Thymus (tissue), 11 donors: ENCODE data around the gene SMARCA5. TPM values are rescaled to one million over a fixed set of nuclear protein-coding genes. Genes with fewer than 3 reads are reported as not detected.

Experiments
- DNase-seq, 9 donors: peaks; one replicate each; pipeline ENCODE4 v3.0.0-alpha.2; 2013; ENCODE audit warnings: low spot score in 9 of 9, low read depth in 6 of 9, missing footprints in 1 of 9
- H3K27ac ChIP-seq, 2 donors: one replicate each; pipeline ENCODE4 v1.5.1; 2013; ENCODE audit warnings: control low read depth in 1 of 2, low read depth in 1 of 2, low read length in 1 of 2, mild to moderate bottlenecking in 1 of 2, moderate library complexity in 1 of 2
- H3K27me3 ChIP-seq, 2 donors: one replicate each; pipeline ENCODE4 v1.5.1; 2013; ENCODE audit warnings: low read length in 1 of 2; ENCODE audit not compliant: control insufficient read depth in 2 of 2, insufficient read depth in 1 of 2
- H3K36me3 ChIP-seq, 2 donors: one replicate each; pipeline ENCODE4 v1.5.1; 2013; ENCODE audit warnings: low read length in 1 of 2, mild to moderate bottlenecking in 1 of 2, moderate library complexity in 1 of 2; ENCODE audit not compliant: control insufficient read depth in 2 of 2, insufficient read depth in 2 of 2
- H3K4me1 ChIP-seq, 2 donors: one replicate each; pipeline ENCODE4 v1.5.1; 2013; ENCODE audit warnings: low read length in 2 of 2; ENCODE audit not compliant: control insufficient read depth in 2 of 2, insufficient read depth in 2 of 2
- H3K4me3 ChIP-seq, 2 donors: one replicate each; pipeline ENCODE4 v1.5.1; 2013; ENCODE audit warnings: low read length in 2 of 2, control low read depth in 1 of 2, mild to moderate bottlenecking in 1 of 2
- H3K9me3 ChIP-seq, 2 donors: one replicate each; pipeline ENCODE4 v1.5.1; 2013; ENCODE audit warnings: low read length in 1 of 2, mild to moderate bottlenecking in 1 of 2; ENCODE audit not compliant: control insufficient read depth in 2 of 2, insufficient read depth in 1 of 2
- WGBS: extraction: QIAGEN DNeasy Blood & Tissue Kit; methylation state at CpG from one replicate; pipeline ENCODE4 v1.1.7; 2013; 5-methylcytosine and 5-hydroxymethylcytosine counted together
- polyA plus RNA-seq: library from polyadenylated mRNA; stranded (reverse); fragments of 200-250 nt; gene quantifications from one replicate; pipeline ENCODE4 v1.2.3, GENCODE V29; 2013
- total RNA-seq: library from RNA; stranded (reverse); fragments of 120-200 nt; gene quantifications from one replicate; pipeline ENCODE4 v1.2.4, GENCODE V29; 2013
- donor health status: healthy.

The SMARCA5 gene
- total and polyA plus RNA-seq, 2 donors = 26.4 to 69.3 TPM

DNA sequence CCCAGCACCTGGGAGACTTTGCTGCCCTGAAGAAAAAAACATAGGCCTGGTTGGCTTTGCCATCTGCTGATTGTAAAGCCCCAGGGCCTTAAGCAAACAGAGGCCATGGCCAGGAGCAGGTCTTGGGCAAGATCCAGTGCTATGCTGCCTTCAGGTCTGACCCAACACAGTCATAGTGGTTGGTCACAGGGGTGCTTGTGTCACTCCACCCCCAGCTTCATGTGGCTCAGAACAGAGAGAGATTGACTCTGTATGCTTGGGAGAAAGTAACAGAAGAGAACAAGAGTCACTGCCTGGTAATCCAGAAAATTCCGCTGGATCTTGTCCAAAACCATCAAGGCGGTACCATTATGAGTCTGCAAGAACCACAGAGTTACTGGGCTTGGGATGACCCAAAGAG, 24.4 kb upstream of the SMARCA5 start:
- H3K9me3 ChIP-seq = no peaks in the 10 kb centered on the region
- WGBS = 97% methylated on average over 2 of the region's 2 CpGs
- no peak overlapping the region for H3K4me3 ChIP-seq
- no peaks in the 10 kb centered on the region for H3K4me1 ChIP-seq
- H3K27me3 ChIP-seq = no peaks in the 10 kb centered on the region
- DNase-seq = no peak
- no peaks in the 10 kb centered on the region for H3K36me3 ChIP-seq
- H3K27ac ChIP-seq = no peak overlapping the region

DNA sequence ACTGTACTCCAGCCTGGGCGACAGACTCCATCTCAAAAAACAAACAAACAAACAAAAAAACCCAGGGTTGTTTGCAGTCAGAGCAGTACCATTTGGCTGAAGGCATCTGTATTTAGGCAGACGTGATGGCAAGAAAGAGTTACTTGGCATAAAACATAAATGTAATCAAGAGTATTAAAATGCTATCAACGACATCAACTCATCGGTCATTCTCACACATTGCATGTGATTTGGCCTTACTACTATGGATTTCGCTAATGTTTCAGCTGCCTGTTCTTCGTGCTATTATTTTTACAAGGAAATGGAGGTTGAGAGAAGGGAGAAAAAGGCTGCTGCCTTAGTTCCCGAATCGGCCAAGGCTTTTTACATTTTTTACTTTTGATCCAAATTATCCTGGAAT, 15.5 kb upstream of the SMARCA5 start:
- H3K4me1 ChIP-seq = no peaks in the 10 kb centered on the region
- WGBS = 96% methylated on average over 8 of the region's 8 CpGs
- H3K9me3 ChIP-seq = no peaks in the 10 kb centered on the region
- no peak for DNase-seq
- H3K27me3 ChIP-seq = no peaks in the 10 kb centered on the region
- H3K4me3 ChIP-seq = no peak overlapping the region
- H3K36me3 ChIP-seq = no peaks in the 10 kb centered on the region
- no peak overlapping the region for H3K27ac ChIP-seq

GRCh38 chr4:143502231-143502630, 11.3 kb upstream of the SMARCA5 start:
- H3K9me3 ChIP-seq = no peaks in the 10 kb centered on the region
- 34% methylated on average over 1 of the region's 1 CpG for WGBS
- DNase-seq = no peak
- H3K27ac ChIP-seq = no peak overlapping the region
- no peak overlapping the region for H3K4me3 ChIP-seq
- H3K27me3 ChIP-seq = no peaks in the 10 kb centered on the region
- H3K36me3 ChIP-seq = no peaks in the 10 kb centered on the region
- H3K4me1 ChIP-seq = no peaks in the 10 kb centered on the region

DNA sequence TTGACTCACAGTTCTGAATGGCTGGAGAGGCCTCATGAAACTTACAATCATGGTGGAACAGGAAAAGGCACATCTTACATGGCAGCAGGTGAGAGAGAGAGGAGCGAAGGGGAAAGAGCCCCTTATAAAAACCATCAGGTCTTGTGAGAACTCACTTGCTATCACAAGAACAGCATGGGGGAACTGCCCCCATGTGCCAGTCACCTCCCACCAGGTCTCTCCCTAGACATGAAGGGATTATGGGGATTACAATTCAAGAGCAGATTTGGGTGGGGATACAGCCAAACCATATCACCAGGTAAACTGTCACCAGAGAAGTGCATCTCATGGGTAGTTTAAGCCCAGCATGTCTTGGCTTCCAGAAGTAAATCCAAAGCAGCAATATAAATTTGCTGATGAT, 7.5 kb upstream of the SMARCA5 start:
- Histone ChIP-seq H3K27me3 (no peaks in the 10 kb centered on the region), H3K27ac (no peak overlapping the region), H3K9me3 (no peaks in the 10 kb centered on the region), H3K36me3 (no peaks in the 10 kb centered on the region), H3K4me3 (no peak overlapping the region), H3K4me1 (no peaks in the 10 kb centered on the region)
- DNase-seq = no peak
- WGBS = 95% methylated on average over 1 of the region's 1 CpG

- no peak overlapping the region for H3K27ac ChIP-seq
- no peaks in the 10 kb centered on the region for H3K27me3 ChIP-seq
- DNase-seq = no peak
- peaks cover 0 to 7% of the 10 kb centered on the region in 2 donors for H3K4me1 ChIP-seq
- 98% methylated on average over 7 of the region's 7 CpGs for WGBS
- H3K36me3 ChIP-seq = peaks cover 0 to 4% of the 10 kb centered on the region in 2 donors
- H3K4me3 ChIP-seq = no peak overlapping the region
- H3K9me3 ChIP-seq = no peaks in the 10 kb centered on the region
These were observed 1.6 kb upstream of the SMARCA5 start for GRCh38 chr4:143511906-143512305.

DNA sequence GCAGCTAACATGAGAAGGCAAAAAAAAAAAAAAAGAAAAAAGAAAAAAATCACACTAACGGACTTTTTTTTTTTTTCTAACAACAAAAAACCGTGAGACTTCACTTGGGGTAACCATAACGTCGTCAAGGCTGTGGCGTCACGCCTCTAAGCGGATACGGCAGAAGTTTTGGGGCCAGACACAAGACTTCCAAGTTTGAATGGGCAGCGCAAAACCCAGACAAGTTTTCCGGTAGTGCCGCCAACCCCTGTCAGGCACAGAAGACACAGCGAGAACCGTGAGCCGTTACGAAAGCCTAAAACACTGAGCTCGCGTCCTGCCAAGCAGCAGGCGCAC, 556 bp upstream of the SMARCA5 start:
- no peak for DNase-seq

DNA sequence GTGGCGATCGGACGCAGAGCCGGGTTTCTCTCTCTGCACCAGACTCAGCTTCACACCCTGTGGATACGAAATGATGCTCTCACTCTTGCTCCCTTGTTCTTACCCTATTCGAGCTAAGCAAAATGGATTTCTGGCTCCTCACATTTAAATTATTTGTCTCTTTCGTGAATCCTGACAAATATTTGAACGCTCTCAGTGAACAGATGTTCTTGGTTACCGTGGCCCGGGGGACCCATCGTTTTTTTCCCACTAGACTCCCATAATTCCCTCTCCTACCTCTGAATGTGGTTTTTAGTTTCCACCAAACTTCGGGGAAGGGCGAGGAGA, 630 bp downstream of the SMARCA5 start:
- under 1% methylated on average over 13 of the region's 13 CpGs for WGBS
- peak overlapping the region; percentile 73 to 77 for H3K4me3 ChIP-seq
- H3K27me3 ChIP-seq = no peaks in the 10 kb centered on the region
- H3K4me1 ChIP-seq = peaks cover 0 to 7% of the 10 kb centered on the region in 2 donors
- H3K36me3 ChIP-seq = peaks cover 0 to 22% of the 10 kb centered on the region in 2 donors
- H3K27ac ChIP-seq = peak overlapping the region; percentile 96 to 97
- peak in 1 of 9 donors; percentile 3 for DNase-seq
- H3K9me3 ChIP-seq = no peaks in the 10 kb centered on the region

More for the DNA sequence above, 556 bp upstream of the SMARCA5 start:
- Histone ChIP-seq H3K4me3 (peak overlapping the region; percentile 73 to 77), H3K36me3 (peaks cover 0 to 13% of the 10 kb centered on the region in 2 donors), H3K27ac (peak overlapping the region; percentile 96 to 97), H3K4me1 (peaks cover 0 to 7% of the 10 kb centered on the region in 2 donors), H3K9me3 (no peaks in the 10 kb centered on the region), H3K27me3 (no peaks in the 10 kb centered on the region)
- whole genome bisulfite sequencing = under 1% methylated on average over 18 of the region's 18 CpGs

DNA sequence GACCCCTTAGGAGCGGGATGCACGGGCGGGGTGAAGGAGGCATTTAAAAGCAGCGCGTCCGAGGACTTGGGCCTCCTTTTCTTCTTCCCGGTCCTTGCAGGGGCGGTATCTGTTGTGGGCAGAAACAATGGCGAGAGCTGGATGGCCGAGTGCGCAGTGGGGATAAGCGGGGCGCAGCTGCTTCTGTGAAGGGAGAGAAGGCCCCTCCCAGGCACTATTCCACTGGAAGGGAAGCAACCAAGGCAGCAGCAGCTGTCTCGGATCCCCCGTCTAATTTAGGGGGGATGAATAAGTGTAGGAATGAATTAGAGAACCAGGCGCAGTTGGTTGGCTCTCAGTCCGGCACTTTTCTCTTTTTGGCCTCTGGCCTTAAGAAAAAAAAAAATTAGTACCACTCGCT, 995 bp downstream of the SMARCA5 start:
- H3K9me3 ChIP-seq = no peaks in the 10 kb centered on the region
- peak overlapping the region in 1 of 2 donors; percentile 97 for H3K27ac ChIP-seq
- no peaks in the 10 kb centered on the region for H3K27me3 ChIP-seq
- H3K36me3 ChIP-seq = peaks cover 0 to 26% of the 10 kb centered on the region in 2 donors
- H3K4me1 ChIP-seq = peaks cover 0 to 7% of the 10 kb centered on the region in 2 donors
- 1% methylated on average over 18 of the region's 18 CpGs for WGBS
- peak in 6 of 9 donors; percentile 5 to 43 (median 18) for DNase-seq
- H3K4me3 ChIP-seq = peak overlapping the region; percentile 73 to 77

DNA sequence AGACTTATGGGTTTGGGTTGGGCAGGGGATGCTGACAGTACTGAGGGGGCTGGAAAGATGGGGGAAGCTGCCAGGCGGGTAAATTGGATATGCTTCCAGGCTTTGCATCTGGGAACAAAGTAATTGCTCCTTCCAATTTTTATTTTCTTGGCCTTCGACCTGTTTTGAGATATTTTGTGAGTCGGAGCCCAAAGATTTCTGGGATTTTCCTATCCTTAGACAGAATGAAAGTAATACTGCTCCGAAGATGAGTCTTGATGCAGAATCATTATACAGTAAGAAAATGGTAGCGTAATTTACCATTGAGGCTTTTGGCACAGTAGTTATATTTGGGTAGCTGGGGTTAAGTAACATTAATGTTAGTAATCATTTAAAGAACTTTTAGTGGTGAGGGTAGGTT, 1.4 kb downstream of the SMARCA5 start:
- peak overlapping the region; percentile 73 to 77 for H3K4me3 ChIP-seq
- peaks cover 0 to 7% of the 10 kb centered on the region in 2 donors for H3K4me1 ChIP-seq
- H3K36me3 ChIP-seq = peaks cover 0 to 29% of the 10 kb centered on the region in 2 donors
- no peaks in the 10 kb centered on the region for H3K27me3 ChIP-seq
- no peaks in the 10 kb centered on the region for H3K9me3 ChIP-seq
- H3K27ac ChIP-seq = peak overlapping the region in 1 of 2 donors; percentile 97
- WGBS = 51% methylated on average over 5 of the region's 5 CpGs
- DNase-seq = peak in 2 of 9 donors; percentile 4 to 10

DNA sequence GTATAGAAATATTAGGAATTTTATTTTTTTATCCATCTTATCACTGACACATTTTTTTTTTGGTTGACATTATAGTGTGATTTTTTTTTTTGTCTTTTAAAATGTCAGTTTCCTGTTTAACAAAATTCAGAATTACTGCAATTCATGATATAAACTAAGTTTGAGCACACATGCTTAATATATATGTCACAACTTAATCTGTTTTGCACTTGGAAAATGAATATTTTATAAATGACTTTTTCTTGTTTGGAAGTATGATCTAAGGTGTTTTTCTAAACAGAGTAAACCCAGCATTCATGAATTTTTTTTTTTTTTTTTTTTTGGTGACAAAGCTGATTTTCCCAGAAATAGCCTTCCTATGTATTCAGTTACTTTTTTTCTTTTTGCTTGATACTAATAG, 2.4 kb downstream of the SMARCA5 start:
- H3K4me3 ChIP-seq = no peak overlapping the region
- H3K9me3 ChIP-seq = no peaks in the 10 kb centered on the region
- no peaks in the 10 kb centered on the region for H3K27me3 ChIP-seq
- no peak for DNase-seq
- H3K4me1 ChIP-seq = peaks cover 0 to 7% of the 10 kb centered on the region in 2 donors
- peaks cover under 1 to 33% of the 10 kb centered on the region in 2 donors for H3K36me3 ChIP-seq
- H3K27ac ChIP-seq = no peak overlapping the region
